GM18870 (cell line): Measurements from ENCODE around the gene APOL1.
A peak's percentile ranks its signal among the peaks of the same experiment; 100 is the strongest.
"Not testable (repeated sequence)": the region's sequence is repeated elsewhere in the genome, so short reads cannot be mapped to it uniquely, and the experiment has no call there.

Source experiments
- ATAC-seq: cut with Tn5 transposase; IDR thresholded peaks from one replicate; pipeline ENCODE4 v1.9.1; 2021; ENCODE audit warnings: moderate library complexity; ENCODE audit not compliant: unreplicated experiment

The APOL1 gene

DNA sequence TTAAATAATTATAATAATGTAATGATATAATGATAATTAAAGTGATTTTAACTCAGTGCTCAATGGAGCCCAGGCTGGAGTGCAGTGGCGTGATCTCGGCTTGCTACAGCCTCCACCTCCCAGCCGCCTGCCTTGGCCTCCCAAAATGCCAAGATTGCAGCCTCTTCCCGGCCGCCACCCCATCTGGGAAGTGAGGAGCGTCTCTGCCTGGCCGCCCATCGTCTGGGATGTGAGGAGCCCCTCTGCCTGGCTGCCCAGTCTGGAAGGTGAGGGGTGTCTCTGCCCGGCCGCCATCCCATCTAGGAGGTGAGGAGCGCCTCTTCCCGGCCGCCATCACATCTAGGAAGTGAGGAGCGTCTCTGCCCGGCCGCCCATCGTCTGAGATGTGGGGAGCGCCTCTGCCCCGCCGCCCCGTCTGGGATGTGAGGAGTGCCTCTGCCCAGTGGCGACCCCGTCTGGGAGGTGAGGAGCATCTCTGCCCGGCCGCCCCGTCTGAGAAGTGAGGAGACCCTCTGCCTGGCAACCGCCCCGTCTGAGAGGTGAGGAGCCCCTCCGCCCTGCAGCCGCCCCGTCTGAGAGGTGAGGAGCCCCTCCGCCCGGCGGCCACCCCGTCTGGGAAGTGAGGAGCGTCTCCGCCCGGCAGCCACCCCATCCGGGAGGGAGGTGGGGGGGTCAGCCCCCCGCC lies 37.6 kb downstream of the APOL1 start:
- not testable (repeated sequence) for ATAC-seq

DNA sequence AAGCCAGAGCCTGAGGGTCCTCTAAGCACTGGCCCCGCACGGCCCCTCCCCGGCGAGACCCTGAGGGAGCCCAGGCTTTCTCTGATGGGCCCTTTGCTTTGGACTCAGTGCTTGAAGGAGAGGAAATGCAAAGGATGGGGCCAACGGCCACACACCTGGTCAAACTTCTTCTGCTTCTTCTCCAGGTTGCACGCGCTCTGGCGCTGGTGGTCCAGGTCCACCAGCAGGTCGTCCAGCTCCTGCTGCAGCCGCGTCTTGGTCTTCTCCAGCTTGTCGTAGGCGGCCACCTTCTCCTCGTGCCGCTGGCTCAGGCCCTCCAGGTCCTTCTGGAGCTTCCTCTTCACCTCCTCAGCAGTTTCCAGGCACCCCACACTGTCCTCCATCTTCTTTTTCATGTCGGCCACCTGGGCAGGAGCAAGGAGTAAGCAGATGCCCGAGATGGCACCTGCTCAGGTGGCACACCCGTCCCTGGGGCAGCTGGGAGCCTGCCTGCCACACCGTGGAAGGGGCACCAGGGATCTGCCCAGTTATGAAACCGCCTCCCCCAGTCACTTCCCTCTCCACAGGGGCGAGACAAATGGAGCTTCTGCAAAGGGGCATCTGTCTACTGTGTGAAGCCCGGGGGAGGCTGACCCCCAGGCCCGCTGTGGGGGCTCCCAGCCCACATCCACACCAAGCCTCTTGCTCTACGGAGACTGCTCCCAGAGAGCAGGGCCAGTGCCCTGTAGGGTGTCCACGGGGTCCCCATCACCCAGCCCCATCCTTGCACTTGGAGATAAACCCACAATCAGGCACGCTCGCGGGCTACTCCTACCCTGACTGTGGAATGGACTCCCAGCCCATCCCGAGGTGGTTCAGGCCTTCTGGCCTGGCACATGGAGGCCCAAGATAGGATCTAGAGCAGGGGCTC lies 39.2 kb downstream of the APOL1 start:
- ATAC-seq = no peak

DNA sequence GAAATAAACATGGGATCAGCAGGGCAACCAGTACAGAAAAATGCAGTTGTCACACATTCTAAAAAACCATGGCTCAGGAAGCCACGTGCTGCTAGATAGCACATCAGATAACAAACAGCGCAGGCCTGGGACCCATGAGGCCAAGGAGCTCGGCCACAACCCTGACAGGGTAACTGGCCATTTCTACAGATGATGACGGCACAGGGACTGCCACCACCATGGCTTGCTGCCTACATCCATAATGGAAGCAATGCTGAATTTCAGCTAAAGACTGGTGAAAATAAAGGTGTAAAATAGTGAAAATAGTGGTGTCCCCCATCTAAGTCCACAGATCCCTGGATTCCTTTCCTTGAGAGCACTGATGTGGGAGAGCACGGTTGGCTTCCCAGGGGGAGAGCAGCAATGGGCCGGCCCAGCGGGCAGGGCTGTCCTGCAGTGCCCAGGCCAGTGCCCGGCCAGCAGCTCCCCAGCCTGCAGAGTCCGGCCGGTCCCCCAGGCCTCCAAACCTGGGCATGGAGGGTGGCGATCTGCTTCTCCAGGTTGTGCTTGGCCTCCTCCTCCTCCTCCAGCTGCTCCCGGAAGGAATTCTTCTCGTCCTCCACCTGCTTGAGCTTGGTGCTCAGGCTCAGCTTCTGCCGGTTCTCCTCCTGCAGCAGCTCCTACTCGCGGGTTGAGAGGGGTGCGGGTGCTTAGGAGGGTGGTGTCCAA lies 40.0 kb downstream of the APOL1 start:
- no peak for ATAC-seq

DNA sequence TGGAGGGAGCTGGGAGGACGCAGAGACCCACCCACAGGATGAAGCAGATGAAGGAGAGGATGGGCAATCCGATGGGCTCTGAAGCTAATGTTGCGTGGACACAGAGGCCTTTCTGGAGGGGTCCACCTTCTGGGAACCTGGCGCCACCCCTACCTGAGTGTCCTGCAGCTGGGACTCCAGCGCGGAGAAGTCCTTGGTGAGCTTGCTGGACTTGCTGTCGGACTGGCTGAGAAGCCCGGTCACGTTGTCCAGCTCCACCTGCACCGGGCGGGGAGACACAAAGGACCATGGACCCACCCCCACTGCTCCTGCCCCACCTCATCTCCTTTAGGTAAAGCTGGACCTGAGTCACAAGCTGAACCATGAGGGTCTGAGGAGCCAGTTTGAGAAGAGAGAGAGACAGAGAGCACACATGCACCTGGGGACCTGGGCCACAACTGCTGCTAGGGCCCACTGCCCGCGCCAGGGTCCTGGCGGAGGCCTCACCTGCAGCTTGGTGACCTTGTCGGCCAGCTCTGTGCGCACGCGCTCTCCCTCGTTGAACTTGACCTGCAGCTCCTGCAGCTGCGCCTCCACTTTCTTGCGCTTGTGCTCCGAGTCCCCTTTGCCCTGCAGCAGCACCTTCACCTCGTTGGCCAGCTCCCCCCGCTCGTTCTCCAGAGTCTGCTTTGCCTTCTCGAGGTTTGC lies 40.8 kb downstream of the APOL1 start:
- ATAC-seq = no peak

DNA sequence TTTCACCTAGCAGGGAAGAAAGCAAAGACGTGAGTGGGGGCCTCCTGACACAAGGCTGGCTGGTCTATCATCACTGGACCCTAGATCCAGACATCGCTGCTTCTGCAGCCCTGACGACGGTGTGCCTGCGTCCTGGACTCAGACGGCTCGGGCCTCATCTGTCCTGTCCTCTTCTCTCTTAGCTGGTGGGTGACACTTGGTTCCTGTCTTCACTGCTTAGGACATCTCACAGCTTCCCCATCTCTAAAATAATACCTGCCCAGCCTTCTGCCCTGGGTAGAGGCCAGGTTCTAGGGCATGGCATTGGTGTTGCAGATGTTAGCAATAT lies 41.3 kb downstream of the APOL1 start:
- ATAC-seq = no peak

DNA sequence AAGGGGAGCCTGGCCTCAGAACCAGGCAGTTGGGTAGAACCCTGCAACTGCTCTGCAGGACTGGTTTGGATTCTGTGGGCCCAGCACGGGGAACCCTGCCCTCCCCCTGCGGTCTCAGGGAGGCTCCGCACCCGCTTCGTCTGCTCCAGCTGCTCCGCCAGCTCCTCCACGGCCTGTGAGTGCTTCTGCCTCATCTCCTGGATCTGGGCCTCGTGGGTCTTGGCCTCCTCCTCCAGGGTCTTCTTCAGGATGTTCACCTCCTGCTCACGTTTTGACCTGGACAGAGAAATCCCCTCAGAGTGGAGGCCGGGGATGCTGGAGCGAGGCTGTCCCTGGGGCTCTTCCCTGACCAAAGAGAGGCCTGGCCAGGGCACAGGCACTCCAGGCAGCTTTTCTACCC lies 41.9 kb downstream of the APOL1 start:
- ATAC-seq = no peak

DNA sequence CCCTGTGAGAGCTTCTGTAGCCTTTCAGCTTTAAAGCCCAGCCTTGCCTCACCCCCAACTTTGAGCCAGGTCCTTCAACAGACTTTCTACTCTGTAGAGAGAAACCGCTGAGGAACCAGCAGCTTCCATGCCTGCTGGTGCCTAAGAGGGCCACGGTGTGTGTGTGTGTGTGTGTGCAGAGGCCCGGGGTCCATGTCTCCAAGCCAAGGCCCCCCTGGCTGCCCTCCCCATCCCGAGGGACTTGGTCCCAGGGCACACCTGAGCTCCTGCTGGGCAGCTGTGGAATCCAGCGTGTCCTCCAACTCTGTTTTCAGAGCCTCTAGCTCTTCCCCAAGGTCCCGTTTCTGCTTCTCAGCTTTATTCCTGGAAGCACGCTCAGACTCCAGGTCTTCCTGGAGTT lies 42.3 kb downstream of the APOL1 start:
- no peak for ATAC-seq

DNA sequence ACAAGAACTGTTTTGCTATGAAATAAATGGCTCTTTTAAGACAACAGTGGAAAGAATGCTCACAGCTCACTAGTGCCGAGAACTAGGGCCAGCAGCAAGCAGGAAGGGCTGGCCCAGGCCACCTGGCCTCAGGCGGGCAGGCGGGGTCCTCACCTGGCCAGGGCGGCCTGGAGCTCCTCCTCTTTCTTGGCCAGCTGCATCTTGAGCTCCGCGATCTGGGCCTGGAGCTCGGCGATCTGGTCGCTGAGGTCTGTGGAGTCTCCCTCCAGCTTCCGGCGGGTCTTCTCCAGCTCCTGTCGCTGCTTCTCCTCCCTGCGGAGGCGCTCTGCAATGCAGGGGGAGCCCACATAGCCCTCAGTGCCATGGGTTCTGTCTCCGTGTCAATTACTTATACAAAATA lies 43.8 kb downstream of the APOL1 start:
- ATAC-seq = no peak

DNA sequence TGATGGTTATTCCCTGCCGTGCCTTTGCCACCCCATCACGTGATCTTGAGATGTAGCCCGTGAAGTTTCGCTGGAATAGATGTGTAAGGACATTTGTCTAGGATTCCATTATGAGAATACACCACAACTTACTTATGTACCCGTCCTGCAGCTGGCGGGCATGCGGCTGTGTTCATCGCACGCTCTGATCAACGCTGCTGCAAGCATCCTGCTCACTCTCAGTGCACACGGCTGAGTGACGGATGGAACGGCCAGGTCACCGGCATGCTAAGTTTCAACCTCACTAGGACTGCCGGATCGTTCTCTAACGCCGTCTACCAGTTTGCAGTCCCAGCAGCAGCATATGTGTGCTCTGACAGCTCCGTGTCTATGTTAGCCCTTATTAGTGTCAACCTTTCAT lies 44.6 kb downstream of the APOL1 start:
- no peak for ATAC-seq

DNA sequence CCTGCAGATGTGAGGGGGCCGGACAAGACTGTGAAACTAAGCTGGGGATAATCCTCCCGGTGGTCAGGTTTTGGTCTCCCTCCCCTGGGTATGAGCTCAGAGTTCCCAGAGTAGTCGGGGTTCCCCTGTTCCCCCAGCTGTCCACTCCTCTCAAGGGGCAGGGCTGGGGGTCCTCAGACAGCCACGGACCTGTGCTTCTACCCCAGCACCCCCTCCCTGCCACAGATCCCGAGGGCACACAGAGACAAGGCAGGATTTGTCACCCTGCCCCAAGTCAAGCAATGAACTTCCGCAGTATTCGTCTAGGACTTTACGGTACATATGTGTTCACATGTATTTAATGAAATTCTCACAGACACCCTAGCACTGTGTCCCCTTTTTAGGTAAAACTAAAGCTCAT lies 45.2 kb downstream of the APOL1 start:
- ATAC-seq = no peak

DNA sequence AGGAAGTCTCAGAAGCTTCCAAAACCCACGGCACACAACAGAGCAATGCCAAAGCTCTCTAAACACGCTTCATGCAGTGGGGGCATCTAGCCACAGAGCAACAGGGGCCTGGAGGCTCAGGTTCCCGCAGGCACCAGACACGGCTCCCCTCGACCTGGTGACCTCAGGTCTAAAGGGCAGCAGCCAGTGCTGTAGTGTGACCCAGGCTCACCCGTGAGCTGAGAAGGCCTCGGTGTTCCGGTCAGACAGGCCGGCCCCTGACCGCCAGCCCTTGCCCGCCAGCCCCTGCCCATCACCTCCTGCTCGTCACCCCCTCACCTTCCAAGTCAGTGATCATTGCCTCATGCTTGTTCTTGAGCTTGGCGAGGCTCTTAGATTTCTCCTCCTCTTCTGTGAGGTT lies 45.7 kb downstream of the APOL1 start:
- no peak for ATAC-seq

DNA sequence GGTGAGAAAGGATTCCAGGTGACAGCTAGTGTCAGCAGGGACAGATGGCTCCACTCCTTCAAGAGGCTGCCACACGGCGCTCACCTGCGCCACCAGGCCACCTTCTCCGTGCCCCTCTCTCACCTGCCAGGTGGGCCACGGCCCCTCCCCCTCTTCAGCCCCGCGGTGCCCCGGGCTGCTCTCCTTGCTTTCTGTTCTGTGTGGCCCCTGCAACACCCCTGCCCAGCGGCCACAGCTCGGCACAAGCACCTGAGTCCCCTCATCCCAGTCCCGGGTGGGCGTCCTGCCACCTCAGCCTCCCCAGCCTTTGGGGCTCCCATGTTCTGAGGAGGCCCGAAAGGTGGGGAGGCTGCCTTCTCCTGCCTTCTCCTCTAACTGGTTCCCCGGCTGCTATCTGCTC lies 46.4 kb downstream of the APOL1 start:
- no peak for ATAC-seq

DNA sequence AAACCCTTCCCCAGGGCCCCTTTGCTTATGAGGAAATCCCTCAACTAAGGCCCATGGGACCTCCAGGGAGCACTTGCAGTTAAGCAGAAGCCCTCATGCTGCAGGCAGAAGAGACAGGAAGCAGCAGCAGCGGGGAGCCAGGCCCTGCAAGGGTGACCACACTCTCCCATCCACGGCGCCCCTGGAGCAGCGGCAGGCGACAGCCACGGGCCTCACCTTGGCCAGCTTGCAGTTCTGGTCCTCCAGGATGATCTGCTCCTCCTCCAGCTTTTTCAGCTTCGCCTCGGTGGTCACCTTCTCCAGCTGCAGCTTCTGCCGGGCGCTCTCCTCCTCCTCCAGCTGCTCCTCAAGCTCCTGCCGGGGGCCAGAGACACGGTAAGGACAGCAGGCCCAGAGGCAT lies 47.0 kb downstream of the APOL1 start:
- no peak for ATAC-seq

DNA sequence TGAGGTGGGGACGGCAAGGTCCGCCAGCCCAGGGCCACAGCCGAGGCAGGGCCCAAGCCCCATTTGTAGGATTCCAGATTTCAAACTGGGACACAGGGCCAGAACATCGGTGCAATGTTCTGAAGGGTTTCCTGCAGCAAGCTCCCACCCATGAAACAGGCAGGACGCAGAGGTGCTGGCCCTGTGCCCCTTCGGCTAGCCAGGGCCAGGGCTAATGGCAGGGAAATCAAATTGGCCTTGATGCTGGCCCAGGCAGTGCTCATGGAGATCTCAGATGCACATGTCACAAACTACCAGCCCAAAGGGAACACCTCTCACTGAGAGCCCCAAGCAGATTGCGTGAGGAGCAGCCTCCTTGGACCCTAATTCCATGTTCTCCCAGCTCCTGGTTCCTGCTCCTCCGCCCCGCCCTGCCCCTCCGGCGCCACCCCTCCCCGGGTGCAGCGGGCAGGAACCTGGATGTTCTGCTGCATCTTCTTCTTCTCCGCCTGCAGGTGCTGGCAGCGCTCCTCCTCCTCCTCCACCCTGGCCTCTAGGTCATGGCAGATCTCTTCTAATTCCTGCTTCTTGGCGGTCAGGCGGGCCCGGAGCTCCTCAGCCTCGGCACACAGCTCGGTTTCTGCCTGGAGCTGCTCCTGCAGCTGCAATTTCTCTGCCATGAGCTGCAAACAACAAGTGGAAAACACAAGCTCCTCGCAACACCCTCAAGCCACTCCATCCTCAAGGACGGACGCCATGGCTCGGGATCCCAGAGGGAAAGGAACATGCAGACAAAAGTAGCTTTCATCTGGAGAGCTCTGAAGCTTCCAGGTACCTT lies 47.7 kb downstream of the APOL1 start:
- ATAC-seq = no peak

DNA sequence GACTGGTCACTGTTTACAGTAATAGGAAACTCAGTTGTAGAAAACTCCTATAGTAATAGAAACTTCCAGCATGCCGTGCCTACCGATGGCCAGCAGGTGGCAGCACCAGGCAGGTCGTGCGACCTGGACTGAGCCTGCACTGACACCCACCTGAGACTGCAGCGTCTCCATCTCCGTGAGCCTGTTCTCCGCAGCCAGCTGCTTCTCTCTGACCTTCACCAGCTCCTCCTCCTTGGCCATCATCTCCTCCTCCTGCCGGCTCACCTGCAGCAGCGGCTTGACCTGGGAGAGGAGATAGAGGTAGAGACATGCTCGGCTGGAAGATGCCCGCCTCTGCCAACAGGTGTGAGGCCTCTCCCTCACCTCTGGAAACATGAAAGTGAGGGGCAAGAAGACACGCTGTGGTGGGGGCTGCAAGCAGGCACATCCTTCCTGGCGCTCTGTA lies 48.5 kb downstream of the APOL1 start:
- ATAC-seq = peak; percentile 47

DNA sequence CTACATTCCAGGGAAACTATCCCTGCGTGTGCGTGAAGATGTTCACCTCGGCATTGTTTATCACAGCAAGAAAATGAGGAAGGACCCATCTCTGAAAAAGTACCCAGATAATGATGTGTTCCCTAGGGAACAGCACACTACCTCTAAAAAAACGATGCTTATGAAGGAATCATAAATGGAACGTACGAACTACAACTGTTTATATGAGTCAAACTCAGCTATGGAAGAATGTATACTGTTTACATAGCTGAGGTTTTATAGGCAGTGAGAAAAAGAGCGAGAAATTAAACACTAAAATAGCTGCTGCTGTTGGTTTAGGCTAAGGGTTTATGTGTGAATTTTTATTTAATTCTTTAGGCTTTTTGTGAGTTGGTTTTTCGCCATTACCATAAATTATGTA lies 48.9 kb downstream of the APOL1 start:
- ATAC-seq = no peak

DNA sequence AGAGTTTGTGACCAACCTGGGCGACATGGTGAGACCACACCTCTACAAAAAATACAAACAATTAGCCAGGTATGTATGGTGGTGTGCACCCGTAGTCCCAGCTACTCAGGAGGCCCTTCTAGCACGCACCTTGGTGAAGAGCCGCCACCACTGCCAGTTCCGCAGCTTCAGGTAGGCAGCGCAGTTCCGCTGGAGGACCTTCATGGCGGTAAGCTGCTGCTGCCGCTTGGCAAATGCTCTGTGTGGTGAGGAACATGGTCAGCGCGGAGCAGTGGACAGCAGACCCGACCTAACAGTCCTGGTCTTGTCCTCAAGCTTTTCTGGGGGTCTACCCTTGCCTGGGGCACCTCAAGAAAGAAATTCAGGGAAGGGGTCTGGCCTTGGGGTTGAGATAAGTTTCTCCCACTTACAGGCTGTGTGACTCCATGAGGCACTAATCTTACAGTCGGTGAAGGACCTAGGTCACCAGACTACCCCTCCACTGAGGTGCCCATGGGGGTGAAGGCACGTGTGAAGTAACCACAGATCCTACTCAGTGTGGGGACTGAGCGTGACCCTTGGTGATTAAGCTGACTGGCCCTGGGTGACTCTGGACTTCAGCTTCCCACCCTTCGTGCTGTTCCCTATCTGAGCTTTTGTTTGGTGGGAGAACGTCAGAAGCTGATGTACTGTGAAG lies 49.6 kb downstream of the APOL1 start:
- no peak for ATAC-seq

DNA sequence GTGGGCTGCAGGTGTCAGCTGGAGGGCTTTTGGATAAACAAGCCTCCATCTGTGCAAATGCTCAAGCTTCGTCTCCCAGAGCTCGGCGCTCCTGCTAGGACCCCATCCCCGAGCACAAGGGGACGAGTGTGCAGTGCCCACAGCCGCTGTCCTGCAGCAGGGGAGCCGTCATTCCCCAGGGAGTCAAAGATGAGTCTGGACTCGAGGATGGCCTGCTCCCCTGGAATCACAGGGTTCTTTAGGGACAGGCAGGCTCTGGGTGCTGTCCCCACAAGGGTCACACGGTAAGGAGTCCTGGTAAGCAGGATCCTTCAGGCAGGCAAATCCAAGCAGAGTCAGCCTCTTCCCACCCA lies 50.2 kb downstream of the APOL1 start:
- no peak for ATAC-seq

DNA sequence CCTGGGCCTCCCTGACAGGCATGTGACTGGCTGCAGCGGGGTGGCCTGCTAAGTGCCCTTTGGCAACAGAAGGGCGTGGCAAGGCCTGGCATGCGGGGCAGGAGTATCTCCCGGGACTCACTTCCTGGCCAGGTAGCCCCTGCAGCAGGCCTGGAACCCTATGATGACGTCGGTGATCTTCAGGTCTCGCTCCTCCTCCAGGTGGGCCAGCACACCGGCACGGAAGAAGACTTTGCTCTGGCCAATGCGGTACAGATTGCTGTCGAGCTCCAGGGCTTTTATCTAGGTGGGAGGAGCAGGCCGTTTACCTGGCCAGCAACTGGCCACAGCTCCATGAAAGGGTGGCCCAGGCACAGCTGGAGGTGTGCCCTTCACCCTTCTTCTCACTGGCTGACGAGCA lies 50.9 kb downstream of the APOL1 start:
- ATAC-seq = no peak

DNA sequence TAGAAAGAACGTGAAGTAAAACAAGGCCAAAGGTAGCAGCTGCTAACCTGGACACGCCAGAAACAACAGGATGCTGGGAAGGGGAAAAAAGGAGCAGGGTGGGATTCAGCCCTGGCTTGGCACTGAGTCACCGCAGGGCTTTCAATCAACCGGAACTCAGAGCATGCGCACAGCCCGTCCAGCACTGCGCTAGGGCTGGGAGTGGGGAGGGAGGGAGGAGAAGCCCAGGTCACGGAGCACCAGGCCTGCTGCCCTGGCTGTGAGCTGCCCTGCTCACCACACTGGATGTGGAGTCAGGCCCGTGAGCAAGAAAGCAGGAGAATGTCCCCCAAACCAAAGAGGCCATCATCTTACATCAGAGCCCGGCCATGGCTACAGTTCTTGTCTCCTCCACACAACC lies 51.5 kb downstream of the APOL1 start:
- no peak for ATAC-seq
